Activated CD8-positive, alpha-beta memory T cell treated with anti-CD3 and anti-CD28 coated beads, Interleukin-2, amount 50 U/mL, for 1 hour (primary cell): ENCODE measurements around the gene HHIPL1.
"Not testable (repeated sequence)": the region's sequence is repeated elsewhere in the genome, so short reads cannot be mapped to it uniquely, and the experiment has no call there.

ENCODE experiments used
- DNase-seq: peaks from one replicate; pipeline ENCODE4 v3.0.0-alpha.2; 2020; ENCODE audit errors: extremely low read depth

The HHIPL1 gene

GRCh38 chr14:99660006-99660566 is 15.2 kb downstream of the HHIPL1 start:
- no peak for DNase-seq

GRCh38 chr14:99660794-99661193 is 15.9 kb downstream of the HHIPL1 start:
- DNase-seq, result no peak

GRCh38 chr14:99661206-99661605 is 16.3 kb downstream of the HHIPL1 start:
- DNase-seq, result not testable (repeated sequence)

- DNase-seq, result no peak
Measured at GRCh38 chr14:99662846-99663245, 17.9 kb downstream of the HHIPL1 start.

GRCh38 chr14:99663386-99664057 is 18.6 kb downstream of the HHIPL1 start:
- DNase-seq, result no peak

- no peak for DNase-seq
Measured at GRCh38 chr14:99664058-99664936, 19.4 kb downstream of the HHIPL1 start.

- no peak for DNase-seq
Measured at GRCh38 chr14:99664937-99665273, 20.0 kb downstream of the HHIPL1 start.

- DNase-seq, result no peak
Measured at GRCh38 chr14:99666533-99666932, 21.6 kb downstream of the HHIPL1 start.

- DNase-seq, result no peak
Measured at GRCh38 chr14:99667045-99667444, 22.1 kb downstream of the HHIPL1 start.

GRCh38 chr14:99667821-99668220 is 22.9 kb downstream of the HHIPL1 start:
- no peak for DNase-seq

- no peak for DNase-seq
Measured at GRCh38 chr14:99668307-99669295, 23.7 kb downstream of the HHIPL1 start.

- DNase-seq, result no peak
Measured at GRCh38 chr14:99670361-99671234, 25.7 kb downstream of the HHIPL1 start.

GRCh38 chr14:99671235-99672224 is 26.6 kb downstream of the HHIPL1 start:
- DNase-seq, result no peak

- DNase-seq, result no peak
Measured at GRCh38 chr14:99672506-99673304, 27.8 kb downstream of the HHIPL1 start.

- DNase-seq, result no peak
Measured at GRCh38 chr14:99673305-99674063, 28.6 kb downstream of the HHIPL1 start.

GRCh38 chr14:99674064-99674650 is 29.2 kb downstream of the HHIPL1 start:
- no peak for DNase-seq

GRCh38 chr14:99674776-99675381 is 29.9 kb downstream of the HHIPL1 start:
- DNase-seq, result no peak
